Stimulated activated CD8-positive, alpha-beta memory T cell treated with anti-CD3 and anti-CD28 coated beads, Interleukin-7, amount 100 ng/mL, for 4 hours (primary cell): ENCODE measurements around the gene EDC3.
"Not testable (repeated sequence)": the region's sequence is repeated elsewhere in the genome, so short reads cannot be mapped to it uniquely, and the experiment has no call there.

Experiments
- DNase-seq, 2 donors: peaks; one replicate each; pipeline ENCODE4 v3.0.0-alpha.2; 2020; ENCODE audit warnings: low read depth in 2 of 2

The EDC3 gene

DNA sequence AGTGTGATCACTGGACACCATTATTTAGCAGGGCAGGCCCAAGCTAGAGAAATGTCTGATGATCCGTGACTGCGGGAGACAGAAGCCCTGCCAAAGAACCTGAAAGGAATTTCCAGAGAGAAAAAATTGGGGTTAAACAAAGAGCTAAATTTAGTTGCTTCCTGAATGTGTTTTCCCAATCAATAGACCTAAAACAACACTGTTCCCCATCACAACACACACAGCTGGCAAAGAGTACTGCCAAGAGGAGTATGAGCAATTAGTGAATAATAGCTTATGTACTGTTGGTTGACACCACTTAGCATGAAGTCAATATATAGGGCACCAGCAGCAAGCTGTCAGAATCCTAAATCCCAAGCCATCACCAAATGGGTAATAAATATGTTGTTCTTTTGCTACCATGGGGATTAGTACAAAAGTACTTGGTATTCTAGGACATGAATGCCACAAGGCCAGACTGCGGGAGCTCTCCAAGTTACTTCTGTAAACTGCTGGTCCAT is 44.5 kb downstream of the EDC3 start:
- no peak for DNase-seq

DNA sequence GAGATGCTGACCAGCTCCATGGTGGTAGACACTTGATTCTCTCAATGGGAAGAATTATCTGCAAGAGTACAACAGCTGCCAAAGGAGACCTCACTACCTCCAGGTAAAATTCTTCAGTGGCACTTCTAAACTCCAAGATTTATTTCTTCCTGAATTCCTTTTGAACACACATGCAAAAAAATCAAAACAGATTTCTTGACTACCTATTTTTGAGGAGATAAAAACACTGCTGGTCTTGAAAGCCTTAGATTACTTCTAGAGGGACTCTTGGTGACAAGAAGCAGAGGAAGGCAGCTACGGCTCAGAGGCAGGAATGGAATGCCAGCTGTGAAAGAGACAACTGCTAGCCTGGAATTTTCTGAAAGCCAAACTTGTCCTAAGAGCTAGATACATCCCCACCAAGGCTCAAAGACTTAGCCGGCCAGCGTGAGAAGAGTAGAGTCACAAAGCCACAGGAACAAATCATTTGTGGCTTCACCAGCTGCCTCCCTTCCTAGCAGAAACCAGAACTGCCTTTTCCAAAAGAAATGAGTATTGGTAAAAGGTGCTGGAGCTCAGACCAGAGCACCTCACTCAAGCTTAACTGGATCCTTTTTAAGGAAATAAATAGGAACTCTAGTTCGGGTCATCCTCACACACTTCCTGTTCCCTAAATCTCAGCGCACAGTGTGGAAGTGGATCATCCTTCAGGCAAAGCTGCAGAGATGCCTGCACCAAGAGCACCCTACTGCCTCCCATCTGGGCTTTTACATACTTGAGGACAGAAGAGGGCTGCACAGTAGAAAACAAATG is 47.6 kb downstream of the EDC3 start:
- no peak for DNase-seq

DNA sequence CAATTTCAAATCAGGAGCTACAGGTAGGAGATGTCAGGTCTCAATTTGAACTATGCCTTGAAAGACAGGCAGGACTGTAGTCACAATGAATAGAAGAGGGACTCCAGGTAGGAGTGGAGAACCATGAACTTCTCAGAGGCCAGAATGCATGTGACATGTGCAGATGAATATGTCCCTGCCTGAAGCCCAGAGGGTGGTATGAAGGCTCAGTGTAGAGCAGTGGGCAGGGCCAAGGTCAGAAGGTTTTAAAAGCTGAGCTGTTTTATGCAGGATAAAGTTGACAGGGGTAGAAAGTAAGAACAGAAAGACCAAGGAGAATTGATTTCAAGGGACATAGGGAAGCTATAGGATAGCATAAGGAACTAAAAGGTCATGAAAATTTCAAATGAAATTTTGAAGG is 49.3 kb downstream of the EDC3 start:
- no peak for DNase-seq

DNA sequence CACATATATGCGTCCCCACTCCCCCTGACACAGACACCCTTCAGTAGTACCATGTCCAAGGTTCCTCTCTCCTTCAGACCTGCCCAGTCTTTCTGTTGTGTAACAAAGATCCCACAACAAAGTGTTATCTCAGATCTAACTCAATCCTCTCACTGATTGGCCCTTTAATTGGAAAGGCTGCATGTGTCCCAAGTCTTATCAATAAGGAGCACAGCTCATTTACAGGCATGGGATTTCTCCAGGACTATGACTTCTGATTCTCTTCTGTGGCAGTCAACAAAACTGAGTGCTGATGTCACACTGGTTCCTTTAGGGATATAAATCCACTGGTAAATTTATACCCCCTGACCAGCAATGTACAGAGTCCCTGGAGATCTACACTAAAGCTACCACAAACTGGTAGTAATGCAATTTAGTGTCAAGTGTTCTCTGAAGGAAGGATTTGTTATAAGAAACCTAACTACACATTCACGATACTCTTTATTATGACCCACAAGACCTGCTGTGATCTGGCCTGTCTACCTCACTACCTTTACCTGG is 52.1 kb downstream of the EDC3 start:
- no peak for DNase-seq

DNA sequence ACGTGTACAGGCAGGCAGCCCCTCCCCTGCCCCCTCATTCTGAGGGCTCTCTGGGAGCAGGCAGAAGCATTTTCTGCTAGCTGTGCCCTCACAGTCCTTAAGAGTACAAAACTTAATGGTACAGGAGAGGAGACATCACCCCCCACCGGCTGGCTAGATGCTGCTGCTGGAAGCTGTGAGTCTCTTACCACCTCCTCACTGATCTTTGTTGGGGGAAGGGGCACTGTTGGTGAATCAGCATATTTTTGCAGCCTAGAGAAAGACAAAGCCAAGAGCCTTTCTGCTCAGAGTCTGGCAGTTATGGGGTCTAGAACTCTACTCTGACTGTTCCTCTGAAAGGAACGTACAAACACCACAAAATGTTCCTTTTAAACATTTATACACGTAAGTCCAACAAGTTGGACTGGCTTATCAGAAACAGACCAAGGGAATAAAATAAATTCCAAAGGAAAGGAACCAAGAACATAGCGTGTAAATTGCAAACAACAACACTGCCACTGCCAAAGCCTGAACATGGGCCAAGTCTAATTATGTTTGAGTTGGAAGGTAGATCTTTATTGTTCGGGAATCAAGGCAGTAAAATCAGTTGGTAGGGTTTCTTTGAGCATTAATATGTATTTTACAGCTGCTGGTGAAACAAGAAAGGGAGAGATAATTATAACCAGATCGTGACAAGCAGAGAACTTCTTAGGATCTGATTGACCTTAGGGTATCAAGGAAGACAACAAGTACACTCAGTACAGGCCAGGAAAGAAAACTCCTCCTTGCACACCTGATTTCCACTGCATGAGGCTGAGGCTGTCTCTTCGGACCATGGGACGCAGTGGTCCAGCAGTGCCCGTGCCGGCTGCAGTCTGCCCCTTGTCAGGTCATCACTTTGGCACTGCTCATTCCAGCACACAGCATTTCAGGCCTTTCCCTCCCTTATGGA is 52.8 kb downstream of the EDC3 start:
- DNase-seq = no peak

DNA sequence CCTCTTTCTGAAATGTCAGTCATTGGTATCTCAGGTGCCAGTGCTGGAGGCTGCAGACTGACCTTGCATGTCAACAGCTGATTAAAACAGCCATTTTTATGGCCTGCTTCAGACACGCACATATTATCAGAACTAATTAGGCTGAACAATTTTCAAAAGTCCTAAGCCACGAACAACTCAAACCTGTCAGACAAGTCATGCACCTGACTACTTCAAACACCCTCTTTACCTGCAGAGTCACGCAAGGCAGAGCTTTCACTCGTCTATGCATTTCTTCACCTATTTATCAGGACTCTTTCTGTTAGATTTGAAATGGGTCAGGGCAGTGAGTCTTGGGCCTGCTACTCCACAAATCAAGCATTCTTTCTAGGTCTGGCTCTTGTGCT is 53.5 kb downstream of the EDC3 start:
- no peak for DNase-seq

DNA sequence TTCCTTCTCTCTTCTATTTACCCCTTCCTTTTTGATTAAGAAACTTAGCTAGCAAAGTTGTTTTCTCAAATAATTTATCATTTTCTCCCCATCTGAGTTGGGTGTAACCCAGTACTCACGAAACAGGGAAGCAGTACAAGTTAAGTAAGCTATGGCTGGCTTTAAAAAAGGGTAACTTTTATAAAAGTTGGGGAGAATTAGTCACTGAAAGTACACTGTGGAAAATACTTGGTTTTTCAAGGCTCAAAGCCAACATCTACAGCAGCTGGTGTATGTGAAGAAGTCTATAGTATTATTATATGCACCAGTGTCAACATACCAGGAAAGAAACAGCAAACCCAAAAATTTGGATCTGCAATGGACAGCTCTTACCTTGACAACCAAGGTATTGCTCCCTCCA is 54.7 kb downstream of the EDC3 start:
- no peak for DNase-seq

DNA sequence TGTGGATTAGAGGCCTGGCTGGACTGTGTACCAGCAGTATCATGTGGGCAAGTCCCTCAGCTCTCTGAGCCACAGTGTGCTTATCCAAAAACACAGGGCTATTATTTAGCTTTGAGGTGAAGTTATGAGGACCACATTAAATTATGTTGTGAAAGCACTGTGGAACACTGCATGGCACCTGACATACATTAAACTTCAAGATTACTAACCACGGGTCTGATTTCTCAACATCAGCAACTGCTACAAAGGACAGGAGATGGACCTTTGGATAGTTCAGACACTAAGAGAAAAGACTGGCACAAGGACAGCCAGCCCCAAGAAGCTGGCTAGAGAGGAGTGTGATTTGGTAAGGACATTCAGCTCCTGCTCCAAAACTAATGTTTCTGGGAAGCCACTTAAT is 58.8 kb downstream of the EDC3 start:
- no peak for DNase-seq

DNA sequence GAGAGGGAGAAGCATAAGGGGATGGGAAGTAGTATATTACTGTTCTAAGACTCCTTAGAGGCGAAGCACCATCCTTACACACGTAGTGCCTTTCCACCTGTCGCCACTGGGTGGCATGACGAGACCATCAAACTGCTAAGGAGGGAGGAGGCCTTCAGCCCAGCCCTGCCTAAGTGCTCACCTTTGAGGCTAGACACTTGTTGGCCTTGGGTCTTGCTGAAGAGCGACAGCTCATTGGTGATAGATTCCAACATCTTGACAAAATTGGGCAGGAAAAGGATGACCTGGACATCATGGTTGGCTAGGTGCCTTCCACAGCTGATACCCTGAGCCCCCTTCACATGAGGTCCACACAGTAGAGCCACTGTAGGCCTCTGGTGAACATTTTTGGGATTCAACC is 60.6 kb downstream of the EDC3 start:
- peak; percentile 46 to 53 for DNase-seq

DNA sequence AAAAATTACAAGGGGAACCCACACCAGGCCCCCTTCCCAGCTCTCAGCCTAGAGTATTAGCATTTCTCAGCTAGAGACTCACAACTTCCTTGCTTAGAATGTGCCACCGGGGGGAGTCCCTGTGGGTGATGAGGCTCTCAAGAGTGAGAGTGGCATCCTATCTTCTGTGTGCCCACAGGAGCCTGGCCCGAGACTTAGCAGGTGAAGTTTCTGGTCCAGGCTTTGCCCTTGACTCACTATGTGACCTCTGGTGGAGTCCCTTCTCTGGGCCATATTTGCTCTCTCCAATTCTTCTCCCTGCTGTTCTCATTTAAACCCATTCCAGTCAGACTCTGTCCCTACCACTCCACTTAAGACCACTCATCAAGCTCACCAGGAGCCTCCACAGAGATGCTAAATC is 62.0 kb downstream of the EDC3 start:
- no peak for DNase-seq

DNA sequence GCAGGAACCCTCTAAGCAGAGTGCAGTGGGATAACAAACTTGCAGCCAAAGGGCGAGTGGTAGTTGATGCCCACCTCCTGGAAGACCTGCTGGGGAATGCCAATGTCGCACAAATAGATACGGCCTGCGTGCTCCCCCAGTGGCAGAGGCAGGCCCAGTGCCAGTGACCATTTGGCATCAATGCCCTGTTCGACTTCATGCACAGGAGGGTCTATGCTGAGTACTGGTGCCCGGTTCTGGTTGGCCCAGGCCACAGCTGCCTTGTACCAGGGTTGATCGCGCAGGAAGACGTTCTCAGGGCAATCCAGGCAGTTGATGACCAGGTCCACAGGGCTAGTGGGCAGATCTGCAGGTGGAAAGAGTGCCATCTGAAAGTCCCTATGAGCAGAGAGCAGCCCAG is 63.2 kb downstream of the EDC3 start:
- no peak for DNase-seq

DNA sequence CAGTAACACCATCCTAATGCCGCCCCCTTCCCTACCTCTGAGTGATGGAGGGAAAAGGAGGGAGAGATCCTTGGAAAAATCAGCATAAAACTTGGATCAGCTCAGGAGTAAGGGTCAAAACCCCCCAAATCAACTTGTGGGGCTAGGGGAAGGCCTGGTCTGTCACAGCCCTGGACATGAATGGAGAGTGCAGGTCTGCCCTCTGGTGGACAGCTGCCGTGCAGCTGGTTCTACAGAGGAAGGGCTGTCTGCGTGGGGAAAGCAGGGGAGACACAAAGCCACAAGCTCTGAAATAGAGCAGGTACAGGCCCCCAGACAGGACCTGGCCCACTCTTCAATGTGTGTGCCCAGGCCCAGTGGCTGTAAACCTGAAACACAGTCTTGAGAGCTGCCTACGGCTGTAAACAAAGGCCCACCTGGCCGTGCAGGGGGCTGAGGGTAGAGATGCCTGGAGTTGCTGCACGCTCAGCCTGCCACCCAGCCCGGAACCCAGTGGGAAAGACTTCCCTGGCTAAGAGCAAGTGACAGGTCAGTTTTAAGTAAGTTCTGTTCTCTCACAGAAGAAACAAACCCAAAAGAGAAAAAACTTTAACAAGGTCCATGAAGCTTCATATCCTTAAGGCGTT is 63.8 kb downstream of the EDC3 start:
- DNase-seq = peak; percentile 13 to 31

DNA sequence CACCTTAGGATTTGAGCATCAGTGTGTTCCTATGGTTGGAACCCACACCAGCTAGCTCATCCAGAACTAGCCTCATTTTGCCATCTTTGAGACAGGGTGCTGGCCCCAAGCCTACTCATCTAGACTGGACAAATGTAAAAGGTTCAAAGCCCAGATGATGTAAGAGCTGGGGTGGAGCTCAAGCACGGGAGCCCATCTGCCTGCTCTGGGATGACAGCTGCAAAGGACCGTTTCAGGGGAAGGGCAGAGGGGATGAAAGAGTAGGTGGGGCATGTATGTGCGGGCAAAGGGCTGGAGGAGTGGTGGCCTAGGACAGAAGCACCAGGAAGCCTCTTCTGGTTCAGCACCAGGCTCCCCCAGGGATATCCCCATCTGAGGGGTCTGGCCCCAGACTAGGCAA is 64.4 kb downstream of the EDC3 start:
- no peak for DNase-seq

DNA sequence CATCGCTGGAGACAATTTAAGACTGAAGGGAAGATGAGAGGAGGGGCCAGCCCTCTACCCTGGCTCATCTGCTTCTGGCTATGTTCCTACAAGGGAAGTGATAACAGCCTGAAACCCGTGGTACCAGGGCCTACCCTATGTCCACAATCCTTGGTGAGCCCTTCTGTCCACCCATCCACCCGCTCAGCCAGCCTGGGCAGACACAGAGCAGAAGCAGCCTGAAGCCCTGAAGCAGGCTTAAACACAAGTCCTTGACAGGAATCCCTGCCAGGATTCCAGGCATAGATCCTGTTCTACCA is 64.8 kb downstream of the EDC3 start:
- DNase-seq = no peak

DNA sequence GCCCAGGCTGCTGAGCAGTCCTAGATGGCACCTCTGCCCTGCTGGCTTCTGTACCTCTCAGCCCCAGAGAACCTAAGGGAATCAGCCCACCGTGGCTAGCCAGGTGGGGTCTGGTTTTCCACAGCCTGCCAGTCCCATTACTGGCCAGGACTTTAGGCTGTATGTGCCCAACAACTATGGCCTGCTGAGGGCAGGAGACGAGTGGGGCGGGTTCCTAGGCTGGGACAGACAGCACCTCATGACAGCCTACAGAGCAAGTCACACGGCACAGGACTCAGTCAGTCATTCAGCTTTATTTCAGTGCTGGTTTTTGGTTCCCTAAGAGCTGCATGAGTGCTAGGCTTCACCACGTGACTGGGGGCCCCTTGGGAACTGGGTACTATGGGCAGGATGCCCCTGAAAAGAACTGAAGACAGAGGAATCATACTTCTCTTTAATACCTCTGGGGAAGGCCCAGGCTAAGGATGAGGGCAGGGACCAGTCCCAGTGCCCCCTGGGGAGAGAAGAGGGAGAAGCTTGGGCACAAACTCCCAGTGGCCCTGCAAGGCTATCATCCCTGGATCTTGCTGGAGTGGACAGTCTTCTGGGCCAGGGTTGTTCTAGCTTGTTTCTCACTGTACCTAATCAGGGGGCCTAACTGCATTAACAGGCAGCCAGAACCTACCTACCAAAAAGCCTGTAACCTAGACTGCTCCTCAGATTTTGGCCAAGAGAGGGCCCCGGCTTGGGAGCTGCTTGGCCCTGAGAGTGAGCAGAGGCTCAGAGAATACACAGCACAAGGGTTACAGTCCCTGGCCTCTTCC is 65.3 kb downstream of the EDC3 start:
- no peak for DNase-seq

DNA sequence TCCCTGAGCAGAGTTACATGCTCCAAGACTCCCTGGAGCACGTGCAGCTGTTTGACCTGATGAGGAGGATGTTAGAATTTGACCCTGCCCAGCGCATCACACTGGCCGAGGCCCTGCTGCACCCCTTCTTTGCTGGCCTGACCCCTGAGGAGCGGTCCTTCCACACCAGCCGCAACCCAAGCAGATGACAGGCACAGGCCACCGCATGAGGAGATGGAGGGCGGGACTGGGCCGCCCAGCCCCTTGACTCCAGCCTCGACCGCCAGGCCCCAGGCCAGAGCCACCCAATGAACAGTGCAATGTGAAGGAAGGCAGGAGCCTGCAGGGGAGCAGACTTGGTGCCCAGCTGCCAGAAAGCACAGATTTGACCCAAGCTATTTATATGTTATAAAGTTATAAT is 66.1 kb downstream of the EDC3 start:
- not testable (repeated sequence) for DNase-seq

DNA sequence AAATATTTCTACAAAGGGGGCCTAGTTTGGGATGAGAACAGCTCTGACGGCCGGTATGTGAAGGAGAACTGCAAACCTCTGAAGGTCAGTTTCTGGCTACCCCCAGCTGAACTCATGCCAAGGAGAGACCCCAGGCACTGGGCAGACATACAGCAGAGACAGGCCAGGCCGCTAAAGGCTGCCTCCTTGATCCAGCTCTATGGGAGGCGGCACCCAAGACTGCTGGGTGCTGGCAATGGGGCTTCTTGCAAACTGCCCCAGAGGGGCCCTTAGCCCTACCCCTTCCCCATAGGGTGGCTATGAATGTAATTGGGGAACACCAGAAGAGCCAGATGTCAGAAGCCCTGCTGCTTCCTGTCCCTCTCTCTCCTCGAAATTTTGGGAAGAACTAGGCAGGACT is 66.9 kb downstream of the EDC3 start:
- no peak for DNase-seq

DNA sequence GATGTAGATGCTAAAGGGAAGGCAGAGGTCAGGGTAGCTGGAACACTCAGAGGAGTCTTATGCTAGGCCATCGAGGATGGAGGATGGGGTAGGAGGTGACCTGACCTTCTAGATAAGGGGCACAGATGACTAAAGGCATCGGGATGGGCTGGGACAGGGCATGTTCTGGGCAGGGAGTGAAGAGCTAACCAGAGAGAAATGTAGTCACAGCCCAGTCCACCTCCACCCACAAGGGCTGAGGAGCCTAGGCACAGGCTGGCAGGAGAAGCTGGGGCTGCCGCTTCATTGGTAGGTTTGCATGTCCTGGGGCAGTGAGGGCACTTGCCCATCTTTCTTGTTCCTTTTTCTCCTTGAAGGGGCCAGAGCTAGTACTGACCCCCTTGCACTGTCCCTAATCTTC is 67.6 kb downstream of the EDC3 start:
- DNase-seq = no peak

DNA sequence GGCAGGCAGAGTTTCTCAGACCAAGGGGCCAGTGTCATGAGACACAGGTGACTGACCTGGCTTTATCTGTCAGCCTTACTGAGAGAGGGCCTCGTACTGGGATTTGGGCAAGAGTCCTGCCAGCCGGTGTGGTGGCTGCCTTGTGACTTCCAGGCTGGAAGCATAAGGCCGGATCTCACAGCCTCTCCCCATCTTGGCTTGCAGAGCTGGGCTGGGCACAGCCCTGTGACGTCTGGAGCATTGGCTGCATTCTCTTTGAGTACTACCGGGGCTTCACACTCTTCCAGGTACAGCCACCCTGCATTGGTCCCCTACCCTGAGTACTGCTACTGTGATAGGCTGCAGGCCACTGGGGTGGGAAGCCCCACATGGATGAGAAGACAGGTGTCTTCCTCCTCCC is 68.1 kb downstream of the EDC3 start:
- DNase-seq = no peak

DNA sequence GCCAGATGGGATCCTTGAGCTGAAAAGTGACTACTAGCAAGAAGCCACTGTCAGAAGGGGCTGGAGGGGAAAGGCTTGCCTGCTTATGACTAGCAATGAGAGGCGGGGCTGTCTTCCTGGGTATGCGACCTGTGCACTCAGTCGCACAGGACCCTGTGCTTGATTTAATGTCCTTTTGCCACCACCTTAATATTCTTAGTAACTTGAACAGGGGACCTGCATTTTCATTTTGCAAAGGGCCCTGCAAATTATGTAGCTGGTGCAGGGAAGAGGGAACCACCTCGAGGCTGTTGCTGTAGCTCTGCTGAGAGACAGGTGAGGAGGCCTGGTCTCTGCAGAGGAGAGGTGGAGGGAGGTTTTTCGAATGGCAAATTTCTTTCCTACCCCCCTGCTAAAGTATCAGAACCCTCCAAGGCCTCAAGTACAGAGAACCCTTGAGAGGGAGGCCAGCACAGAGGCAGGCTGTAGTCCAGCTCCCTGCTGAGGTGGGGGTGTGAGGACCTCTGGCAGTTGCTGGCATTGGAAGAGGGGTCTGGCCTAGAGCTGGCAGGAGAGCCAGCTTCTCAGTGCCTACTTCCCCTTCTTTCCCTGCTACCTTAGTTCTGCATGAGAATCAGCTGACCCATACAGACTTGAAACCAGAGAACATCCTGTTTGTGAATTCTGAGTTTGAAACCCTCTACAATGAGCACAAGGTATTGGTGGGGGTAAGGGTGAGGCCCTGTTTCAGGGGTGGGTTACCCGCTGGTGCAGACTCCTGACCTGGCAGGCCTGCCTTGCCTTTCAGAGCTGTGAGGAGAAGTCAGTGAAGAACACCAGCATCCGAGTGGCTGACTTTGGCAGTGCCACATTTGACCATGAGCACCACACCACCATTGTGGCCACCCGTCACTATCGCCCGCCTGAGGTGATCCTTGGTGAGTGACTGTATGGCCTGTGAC is 68.8 kb downstream of the EDC3 start:
- DNase-seq = no peak
